AG04449 (cell line): ENCODE measurements around the gene TUSC1.
A peak's percentile ranks its signal among the peaks of the same experiment; 100 is the strongest.
"Not testable (repeated sequence)": the region's sequence is repeated elsewhere in the genome, so short reads cannot be mapped to it uniquely, and the experiment has no call there.

Source experiments
- CTCF ChIA-PET: fragments of 350-600 bp; formaldehyde crosslinking; extraction: SDS; loops from one replicate; lab custom pipeline; 2021; ENCODE audit warnings: antibody characterized with exemption; lab: Yijun Ruan, JAX
- POLR2A ChIA-PET: fragments of 400-600, 350-600 bp; formaldehyde crosslinking; extraction: SDS; loops from one replicate; lab custom pipeline; 2020; ENCODE audit warnings: antibody characterized with exemption, inconsistent platforms; lab: Yijun Ruan, JAX
- DNase-seq: peaks from one replicate; pipeline ENCODE4 v3.0.0-alpha.2; 2010; ENCODE audit warnings: low read depth, low spot score
- H3K4me3 ChIP-seq: 2 replicates; pipeline ENCODE4 v1.5.1; 2011; ENCODE audit warnings: low read depth, mild to moderate bottlenecking, control low read depth, low read length
- CTCF ChIP-seq: IDR thresholded peaks from one replicate; pipeline ENCODE4 v1.5.1; 2011; ENCODE audit warnings: mild to moderate bottlenecking, moderate library complexity, low read length, control low read depth, inconsistent platforms; ENCODE audit not compliant: insufficient read depth; ENCODE audit errors: missing control alignments

TUSC1 gene

GRCh38 chr9:25681266-25681665, 3.0 kb upstream of the TUSC1 start:
- ChIA-PET CTCF (no interaction called here), POLR2A (no interaction called here)
- peak; percentile 54 for DNase-seq

GRCh38 chr9:25678846-25679360, 659 bp upstream of the TUSC1 start:
- peak overlapping the region; percentile 72 for H3K4me3 ChIP-seq
- CTCF ChIA-PET = no interaction called here
- no peak for DNase-seq
- no peak for TF ChIP-seq CTCF
- POLR2A ChIA-PET = no interaction called here

More at GRCh38 chr9:25681266-25681665, 3.0 kb upstream of the TUSC1 start:
- H3K4me3 ChIP-seq = no peak overlapping the region
- no peak for TF ChIP-seq CTCF

- DNase-seq = no peak
- TF ChIP-seq CTCF = no peak
- CTCF ChIA-PET = no interaction called here
- H3K4me3 ChIP-seq = peak overlapping the region; percentile 72
- POLR2A ChIA-PET = interaction anchor here (0.8 to 1.2 kb wide), 3 partner anchors 26 to 649 kb away, joined by 3 to 4 read pairs (median 3); no protein-coding TSS in a partner anchor
Observed at GRCh38 chr9:25677301-25678146, 720 bp downstream of the TUSC1 start.

- H3K4me3 ChIP-seq, CTCF ChIA-PET, DNase-seq, POLR2A ChIA-PET: not testable (repeated sequence)
Observed at GRCh38 chr9:25675858-25676257, 2.4 kb downstream of the TUSC1 start.

- TF ChIP-seq CTCF = no peak
- POLR2A ChIA-PET = no interaction called here
- CTCF ChIA-PET = no interaction called here
- no peak overlapping the region for H3K4me3 ChIP-seq
- no peak for DNase-seq
Observed at GRCh38 chr9:25658571-25658970, 19.7 kb downstream of the TUSC1 start.

GRCh38 chr9:25654417-25654816, 23.8 kb downstream of the TUSC1 start:
- no peak for TF ChIP-seq CTCF
- POLR2A ChIA-PET = no interaction called here
- CTCF ChIA-PET = no interaction called here
- no peak overlapping the region for H3K4me3 ChIP-seq
- no peak for DNase-seq
